ENCODE results near the gene TMPRSS6.
A peak's percentile ranks its signal among the peaks of the same experiment; 100 is the strongest.

Gene TMPRSS6

DNA sequence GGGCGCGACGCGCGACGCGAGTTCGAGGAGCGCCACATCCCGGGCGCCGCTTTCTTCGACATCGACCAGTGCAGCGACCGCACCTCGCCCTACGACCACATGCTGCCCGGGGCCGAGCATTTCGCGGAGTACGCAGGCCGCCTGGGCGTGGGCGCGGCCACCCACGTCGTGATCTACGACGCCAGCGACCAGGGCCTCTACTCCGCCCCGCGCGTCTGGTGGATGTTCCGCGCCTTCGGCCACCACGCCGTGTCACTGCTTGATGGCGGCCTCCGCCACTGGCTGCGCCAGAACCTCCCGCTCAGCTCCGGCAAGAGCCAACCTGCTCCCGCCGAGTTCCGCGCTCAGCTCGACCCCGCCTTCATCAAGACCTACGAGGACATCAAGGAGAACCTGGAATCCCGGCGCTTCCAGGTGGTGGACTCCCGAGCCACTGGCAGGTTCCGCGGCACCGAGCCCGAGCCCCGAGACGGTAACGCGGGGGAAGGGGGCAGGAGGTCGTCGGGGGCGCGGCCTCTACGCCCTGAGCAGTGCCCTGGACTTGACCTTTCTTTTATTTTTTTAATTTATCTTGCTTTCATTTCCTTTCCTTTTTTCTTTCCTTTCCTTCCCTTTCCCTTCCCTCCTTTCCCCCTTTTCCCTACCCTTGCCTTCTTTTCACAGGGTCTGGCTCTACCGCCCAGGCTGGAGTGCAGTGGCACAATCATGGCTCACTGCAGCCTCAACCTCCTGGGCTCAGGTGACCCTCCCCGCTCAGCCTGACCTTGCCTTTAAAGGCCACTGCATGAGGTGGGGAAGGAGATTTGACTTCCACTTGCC, 85.0 kb downstream of the TMPRSS6 start:
- DNase-seq: no peak

DNA sequence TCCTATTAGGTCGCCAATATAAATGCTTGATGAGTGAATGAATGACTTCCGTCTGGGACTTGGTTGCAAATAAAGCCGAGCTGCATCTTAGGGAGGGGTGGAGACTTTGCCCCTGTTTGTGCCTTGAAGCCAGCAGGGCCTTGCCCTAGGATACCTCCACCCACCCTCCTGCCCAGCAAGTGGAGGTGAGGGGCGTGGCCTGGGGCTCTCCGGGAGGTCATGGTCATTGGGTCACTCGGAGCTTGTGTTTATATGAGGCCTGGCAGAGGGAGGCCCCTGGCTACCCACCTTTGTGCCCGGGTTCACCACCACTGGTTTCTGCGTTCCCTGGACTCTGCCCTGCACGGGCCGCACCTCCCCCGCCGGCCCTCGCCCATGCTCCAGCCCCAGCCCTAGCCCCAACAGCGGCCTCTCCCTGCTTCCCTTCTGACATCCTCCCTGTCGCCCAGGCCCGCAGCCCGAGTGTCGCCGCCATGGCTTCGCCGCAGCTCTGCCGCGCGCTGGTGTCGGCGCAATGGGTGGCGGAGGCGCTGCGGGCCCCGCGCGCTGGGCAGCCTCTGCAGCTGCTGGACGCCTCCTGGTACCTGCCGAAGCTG, 85.7 kb downstream of the TMPRSS6 start:
- no peak for DNase-seq

DNA sequence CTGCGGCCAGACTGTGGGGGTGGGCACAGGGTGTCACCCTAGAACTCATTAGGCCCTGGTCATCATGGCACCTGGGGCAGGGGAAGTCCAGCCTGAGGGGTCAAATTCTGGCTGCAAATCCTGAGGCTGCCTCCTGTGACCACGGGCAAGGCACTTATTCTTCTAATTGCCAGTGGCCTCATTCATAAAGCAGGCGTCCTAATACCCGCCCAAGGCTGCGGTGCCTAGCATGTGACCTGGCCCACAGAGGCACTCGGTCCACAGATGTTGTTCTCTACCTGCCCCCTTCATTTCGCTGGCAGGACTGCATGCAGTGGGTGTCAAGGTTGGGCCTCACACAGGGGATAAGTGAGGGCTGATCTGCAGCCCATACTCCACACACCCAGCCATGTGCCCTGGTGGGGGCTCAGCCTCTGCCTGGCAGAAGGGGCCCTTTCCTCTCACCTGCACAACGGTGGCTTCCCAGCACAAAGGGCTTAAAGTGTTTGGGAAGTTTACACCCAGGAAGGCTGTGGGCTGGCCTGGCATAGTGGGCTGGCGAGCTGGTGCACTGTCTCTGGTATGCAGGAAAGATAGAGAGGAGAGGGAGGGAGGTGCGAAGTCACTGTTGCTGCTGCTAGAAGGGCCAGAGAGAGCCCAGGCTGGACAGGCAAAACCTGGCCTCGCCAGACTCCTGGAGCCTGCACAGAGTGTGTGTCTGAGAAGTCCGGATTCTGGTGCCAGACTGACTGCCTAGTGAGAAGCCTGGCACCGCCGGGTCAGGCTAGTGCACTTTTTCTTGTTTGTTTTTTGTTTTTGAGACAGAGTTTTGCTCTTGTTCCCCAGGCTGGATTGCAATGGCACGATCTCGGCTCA, 86.8 kb downstream of the TMPRSS6 start:
- no peak for DNase-seq

DNA sequence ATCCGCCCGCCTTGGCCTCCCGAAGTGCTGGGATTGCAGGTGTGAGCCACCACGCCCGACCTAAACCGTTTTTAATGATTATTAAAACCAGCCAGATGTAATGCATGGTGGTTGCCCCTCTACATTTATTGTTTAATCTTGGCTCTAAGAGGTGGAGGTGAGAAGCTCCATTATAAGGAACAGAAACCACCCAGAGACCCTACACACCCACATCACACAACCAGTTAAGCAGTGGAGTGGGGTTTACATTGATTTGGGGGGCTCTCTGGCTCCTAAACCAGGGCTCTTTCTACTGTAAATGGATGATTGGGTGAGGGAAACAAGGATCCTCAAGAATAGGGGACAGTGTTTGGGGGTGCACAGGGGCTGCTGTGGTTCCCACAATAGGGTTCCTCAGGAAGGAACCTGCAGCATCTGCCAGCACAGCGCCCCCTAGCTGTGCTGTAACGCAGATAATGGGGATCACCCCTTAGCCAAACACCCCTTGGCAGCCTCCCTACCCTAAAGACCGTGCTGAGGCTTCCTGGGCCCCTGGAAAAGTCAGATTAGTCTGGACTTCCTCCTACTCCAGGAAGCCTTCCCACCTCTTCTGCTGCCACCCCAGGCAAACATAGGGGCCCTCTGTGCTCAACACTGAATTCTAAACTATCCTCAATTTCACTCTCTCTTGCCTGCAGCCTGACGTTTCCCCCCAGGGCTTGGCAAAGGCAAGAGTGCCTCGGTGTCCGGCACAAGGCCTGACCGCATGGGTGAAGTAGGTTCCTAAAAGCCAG, 87.6 kb downstream of the TMPRSS6 start:
- DNase-seq: peak; percentile 45 to 67

DNA sequence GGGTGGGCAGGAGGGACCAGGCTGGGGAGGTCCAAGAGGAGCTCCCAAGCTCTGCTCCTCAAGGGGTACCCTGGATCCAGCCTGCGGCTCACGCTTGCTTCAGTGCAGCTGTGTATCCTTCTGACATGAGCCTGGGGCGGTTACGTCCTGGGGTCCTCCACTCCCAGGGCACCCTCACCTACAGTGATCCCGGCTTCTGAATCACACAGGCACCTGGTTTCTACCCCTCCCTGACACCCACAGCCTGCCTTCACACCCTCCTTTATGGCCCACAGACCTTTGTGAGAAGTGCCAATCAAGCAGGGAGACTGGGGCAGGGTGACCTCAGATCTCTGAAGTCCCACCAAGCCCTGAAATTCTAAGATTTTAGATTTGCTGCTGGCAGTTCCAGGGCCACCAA, 88.5 kb downstream of the TMPRSS6 start:
- DNase-seq: no peak

DNA sequence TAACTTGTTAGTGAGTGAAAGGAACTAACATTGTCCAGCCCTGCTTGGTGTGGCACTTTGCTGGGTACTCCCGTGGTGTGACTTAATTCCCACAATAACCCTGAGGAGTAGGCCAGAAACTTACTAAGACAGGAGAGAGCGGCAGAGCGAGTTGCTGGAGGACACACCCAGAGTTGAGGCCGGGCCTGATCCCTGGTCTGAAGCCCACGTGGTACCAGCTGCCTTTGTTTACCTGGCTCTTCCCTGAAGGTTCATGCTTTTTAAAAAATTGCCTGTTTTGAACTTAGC, 89.4 kb downstream of the TMPRSS6 start:
- DNase-seq: no peak

DNA sequence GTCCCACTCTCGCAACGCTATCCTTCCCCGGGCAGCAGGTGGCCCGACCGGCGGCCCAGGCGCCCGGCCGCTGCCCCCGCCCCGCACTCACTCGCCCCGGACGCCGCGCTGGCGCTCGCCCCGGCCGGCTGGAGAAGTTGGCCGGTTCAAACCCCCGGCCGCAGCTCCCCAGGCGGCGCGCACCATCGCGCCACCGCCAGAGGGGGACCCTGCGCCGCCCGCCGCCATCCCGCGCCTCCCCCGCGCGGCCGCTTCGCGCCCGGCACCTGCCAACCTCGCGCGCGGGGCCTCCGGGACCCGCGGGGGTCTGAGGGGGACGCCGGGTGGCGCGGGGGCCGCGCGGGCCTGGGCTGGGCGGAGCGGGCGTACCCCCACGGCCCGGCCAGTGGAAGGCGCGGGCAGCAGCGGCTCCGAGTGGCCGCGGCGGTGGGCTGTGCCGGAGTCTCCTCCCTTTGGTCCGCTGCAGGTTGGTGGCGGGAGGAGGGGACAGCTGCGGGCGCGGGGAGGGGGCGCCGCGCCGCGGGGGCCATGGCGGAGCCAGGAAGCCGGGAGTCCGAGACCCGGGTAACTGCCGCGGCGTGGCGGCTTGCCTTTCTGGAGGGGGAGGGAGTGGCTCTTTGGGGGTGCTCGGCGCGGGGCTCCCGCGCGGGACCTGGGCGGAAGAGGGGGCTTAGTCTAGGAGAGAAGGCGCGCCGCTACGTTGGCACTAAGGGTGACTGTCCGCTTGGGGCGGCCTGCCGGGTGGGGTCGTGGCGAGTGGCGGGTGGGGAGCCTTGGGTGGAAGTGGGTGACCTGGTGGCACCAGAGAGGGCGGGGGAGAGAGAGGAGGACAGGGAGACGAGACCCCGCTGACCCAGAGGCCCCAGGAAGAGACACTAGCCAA, 90.0 kb downstream of the TMPRSS6 start, which contains the start of the genes MPST and TST:
Gene MPST, plus strand, starts transcription at position 434 of the 883 bp plus-strand sequence. Its CDS starts 95 bp downstream, at position 529.
Gene TST, minus strand, starts transcription at position 139 of the 883 bp plus-strand sequence. CDS start 715 bp downstream, outside the sequence.
- peak; percentile 20 to 51 for DNase-seq

DNA sequence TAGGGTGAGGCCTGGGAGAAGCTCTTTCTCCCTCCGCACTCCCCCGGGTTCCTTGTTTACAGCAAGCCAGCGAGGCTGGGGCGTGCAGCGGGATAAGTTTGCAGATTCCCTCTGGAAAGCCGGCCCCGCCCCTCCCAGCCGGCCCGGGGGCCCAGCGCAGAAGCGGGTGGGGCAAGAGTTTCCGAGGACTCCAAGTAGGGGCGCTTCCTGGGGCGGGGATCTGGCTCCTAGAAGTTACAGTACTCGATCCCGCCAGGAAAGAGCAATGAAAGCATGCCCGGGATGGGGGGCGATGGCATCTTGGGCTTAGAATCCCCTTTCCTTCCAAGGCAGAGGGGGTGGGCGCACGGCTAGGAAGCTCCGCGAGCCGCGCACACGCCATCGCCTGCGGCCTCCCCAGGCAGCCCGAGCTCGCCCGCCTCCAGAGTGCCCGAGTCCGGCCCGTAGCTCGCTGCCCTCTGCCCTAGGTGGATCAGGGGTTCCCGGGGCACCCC, 90.7 kb downstream of the TMPRSS6 start:
- no peak for DNase-seq

DNA sequence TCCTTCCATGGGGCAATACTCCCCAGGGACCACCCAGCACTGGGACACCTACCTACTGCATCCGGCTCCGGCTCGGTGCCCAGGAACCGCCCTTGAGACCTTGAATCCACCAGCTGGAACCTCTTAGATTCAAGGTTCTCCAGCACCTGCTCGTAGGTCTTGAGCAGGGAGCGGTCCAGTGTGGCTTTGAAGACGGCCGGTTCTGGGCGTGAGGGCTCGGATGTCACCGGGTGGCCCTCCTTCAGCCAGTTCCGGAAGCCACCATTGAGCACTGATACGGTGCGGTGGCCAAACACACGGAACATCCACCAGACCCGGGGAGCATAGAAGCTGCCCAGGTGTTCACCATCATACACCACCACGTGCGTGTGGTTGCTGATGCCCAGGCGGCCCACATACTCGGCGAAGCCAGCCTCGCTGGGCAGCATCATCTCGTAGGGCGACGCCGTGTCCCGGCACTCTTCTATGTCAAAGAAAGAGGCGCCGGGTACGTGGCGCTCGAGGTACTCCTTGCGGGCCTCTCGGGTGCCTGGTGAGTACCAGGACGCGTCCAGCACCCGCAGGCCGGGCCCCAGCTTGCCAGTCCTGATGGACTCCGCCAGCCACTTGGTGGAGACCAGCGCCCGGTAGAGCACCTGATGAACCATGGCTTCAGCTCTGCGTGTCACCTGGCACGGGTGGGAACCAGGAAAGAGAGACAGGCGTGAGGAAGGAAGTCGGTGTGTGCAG, 91.3 kb downstream of the TMPRSS6 start:
- no peak for DNase-seq

DNA sequence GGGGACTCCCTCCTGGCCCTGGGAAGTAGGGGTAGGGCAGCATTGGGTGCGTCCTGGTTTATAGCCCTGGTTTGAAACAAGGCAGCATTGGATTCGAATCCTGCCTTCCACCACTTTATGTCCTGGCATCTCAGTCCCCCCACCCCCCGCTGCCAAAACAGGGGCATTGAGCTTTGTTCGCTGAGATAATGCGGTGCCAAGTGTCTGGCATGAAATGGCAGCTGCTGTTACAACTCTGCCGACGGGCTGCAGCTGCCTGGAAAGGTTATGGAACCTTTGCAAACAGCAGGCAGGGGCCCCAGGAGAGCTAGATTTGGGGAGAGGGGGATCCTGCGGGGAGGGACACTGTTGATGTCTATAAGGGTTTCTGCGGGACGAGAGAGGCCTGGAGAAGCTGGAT, 92.2 kb downstream of the TMPRSS6 start:
- no peak for DNase-seq

DNA sequence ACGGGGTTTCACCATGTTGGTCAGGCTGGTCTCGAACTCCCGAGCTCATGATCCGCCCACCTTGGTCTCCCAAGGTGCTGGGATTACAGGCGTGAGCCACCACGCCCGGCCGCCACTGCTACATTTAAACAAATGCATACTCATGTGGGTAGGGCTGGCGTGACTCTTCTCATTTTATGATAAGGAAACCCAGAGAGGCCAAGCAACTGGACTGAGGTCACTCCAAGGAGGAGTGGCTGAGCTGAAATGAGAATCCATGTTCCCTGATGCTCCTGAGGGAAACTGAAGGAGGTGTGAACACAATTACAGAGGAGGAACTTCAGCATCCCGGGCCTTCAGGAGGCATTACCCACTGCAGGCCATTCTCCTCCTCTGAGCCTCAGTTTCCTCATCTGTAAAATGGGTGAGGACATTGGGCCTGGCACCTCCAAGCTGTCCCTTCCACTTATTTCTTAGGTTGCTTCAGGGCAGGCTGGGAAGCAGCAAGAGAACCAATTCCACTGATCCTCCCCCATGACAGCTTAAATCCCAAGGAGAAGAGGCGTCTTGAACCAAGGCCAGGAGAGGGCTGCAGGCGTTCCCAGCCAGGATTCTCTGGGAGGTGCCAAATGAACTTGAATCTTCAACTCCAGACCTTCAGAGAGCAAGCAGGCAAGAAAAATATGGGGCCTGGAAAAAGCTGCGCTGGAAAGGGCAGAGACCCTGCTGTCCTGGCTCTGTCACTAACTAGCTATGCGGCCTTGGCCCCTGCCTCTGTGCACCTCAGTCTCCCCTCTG, 93.2 kb downstream of the TMPRSS6 start:
- DNase-seq: no peak

DNA sequence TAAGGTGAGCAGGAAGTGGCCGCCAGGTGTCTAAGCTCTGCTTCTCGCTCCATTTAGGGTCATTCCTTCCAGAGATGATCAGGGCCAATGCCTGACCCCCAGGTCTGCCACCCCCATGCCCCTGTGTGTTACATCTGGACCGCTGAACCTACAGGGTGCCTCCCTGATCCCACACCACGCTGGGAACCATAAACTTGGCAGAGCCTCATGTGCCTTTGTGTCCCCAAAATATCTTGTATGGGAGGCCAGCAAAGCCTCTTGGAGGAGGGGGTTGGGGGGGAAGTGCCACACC, 94.0 kb downstream of the TMPRSS6 start:
- DNase-seq: no peak

All from CD4-positive, alpha-beta T cell treated with Interferon alpha-2 for 1 hour (primary cell).